Gastroesophageal sphincter (tissue), 4 donors: ENCODE measurements around the gene DNAJC7. TPM values are rescaled to one million over a fixed set of nuclear protein-coding genes. Genes with fewer than 3 reads are reported as not detected.
"Not testable (repeated sequence)": the region's sequence is repeated elsewhere in the genome, so short reads cannot be mapped to it uniquely, and the experiment has no call there.

Experiments used
- ATAC-seq: fragments of 150-250 bp; one replicate; pipeline ENCODE4 v1.9.1; 2016; ENCODE audit warnings: mild to moderate bottlenecking, moderate library complexity
- H3K27ac ChIP-seq, 4 donors: fragments of 200-600 bp; sonication (generic) in 3 of 4; 1 replicate in 3 of 4; 2 replicates in 1 of 4; pipeline ENCODE4 v1.5.1; 2016 to 2019
- H3K27me3 ChIP-seq: fragments of 200-600 bp; sonication (generic); one replicate; pipeline ENCODE4 v1.5.1; 2019
- H3K36me3 ChIP-seq, 2 donors: fragments of 200-600 bp; sonication (generic); one replicate each; pipeline ENCODE4 v1.5.1; 2019; ENCODE audit warnings: control low read depth in 1 of 2
- H3K4me1 ChIP-seq, 3 donors: fragments of 200-600 bp; sonication (generic); 1 replicate in 2 of 3; 2 replicates in 1 of 3; pipeline ENCODE4 v1.5.1; 2016 to 2019; ENCODE audit warnings: control low read depth in 2 of 3
- H3K4me3 ChIP-seq, 2 donors: fragments of 200-600 bp; sonication (generic); one replicate each; pipeline ENCODE4 v1.5.1; 2019; ENCODE audit warnings: mild to moderate bottlenecking in 1 of 2, moderate library complexity in 1 of 2
- H3K9me3 ChIP-seq, 3 donors: fragments of 200-600 bp; sonication (generic); one replicate each; pipeline ENCODE4 v1.5.1; 2017 to 2019; ENCODE audit warnings: control low read depth in 2 of 3
- EP300 ChIP-seq: sonication (generic); formaldehyde crosslinking; IDR thresholded peaks from one replicate; pipeline ENCODE4 v1.6.1; 2017; ENCODE audit warnings: antibody characterized with exemption, mild to moderate bottlenecking
- POLR2A ChIP-seq, 2 donors: fragments of 450-650 bp; IDR thresholded peaks; one replicate each; pipeline ENCODE4 v1.6.1; 2017; ENCODE audit warnings: antibody characterized with exemption in 2 of 2, mild to moderate bottlenecking in 2 of 2, moderate library complexity in 1 of 2
- POLR2AphosphoS5 ChIP-seq: sonication (generic); formaldehyde crosslinking; IDR thresholded peaks from one replicate; pipeline ENCODE4 v1.6.1; 2017; ENCODE audit warnings: antibody characterized with exemption
- WGBS, 2 donors: methylation state at CpG; one replicate each; pipeline ENCODE4 v1.1.5; 2018; ENCODE audit warnings: low coverage in 1 of 2; 5-methylcytosine and 5-hydroxymethylcytosine counted together
- total RNA-seq, 4 donors: library from RNA; depleted of rRNA; stranded (reverse); fragments of >200 nt; gene quantifications; one replicate each; pipeline ENCODE4 v1.1.0, GENCODE V29; 2016
- TF ChIP-seq, protein P1 (sequence below), 4 experiments: fragments of 200-600 bp in 2 of 4; fragments of 450-650 bp in 2 of 4; sonication (generic) in 1 of 4; IDR thresholded peaks; one replicate each; pipeline ENCODE4 v1.5.1; 2017 to 2019; ENCODE audit warnings: antibody characterized with exemption in 4 of 4, mild to moderate bottlenecking in 2 of 4, moderate library complexity in 2 of 4

Gene DNAJC7
- total RNA-seq, 4 donors from 2014 or later: 41.9 to 59.6 (median 54.4) TPM

GRCh38 chr17:42018339-42018738 is 1.1 kb upstream of the DNAJC7 start:
- H3K27me3 ChIP-seq: no peaks in the 10 kb centered on the region
- peak overlapping the region in 1 of 2 donors; percentile 87 for H3K4me3 ChIP-seq
- no peaks in the 10 kb centered on the region for H3K9me3 ChIP-seq
- TF ChIP-seq POLR2A (IDR thresholded peaks at IDR 0.05) (no peak), EP300 (no peak), POLR2AphosphoS5 (no peak)
- H3K27ac ChIP-seq: peak overlapping the region in 3 of 4 donors; percentile 88 to 95 (median 92)
- no peak for ATAC-seq
- H3K4me1 ChIP-seq: peaks cover 0 to 64% (median 32%) of the 10 kb centered on the region in 3 donors
- peaks cover 0 to 18% of the 10 kb centered on the region in 2 donors for H3K36me3 ChIP-seq
- WGBS, 2 donors: 35% methylated on average over 2 to 3 of the region's 3 CpGs

GRCh38 chr17:42017866-42018200 is 594 bp upstream of the DNAJC7 start:
- Histone ChIP-seq H3K36me3 (peaks cover 0 to 13% of the 10 kb centered on the region in 2 donors), H3K4me1 (peaks cover 0 to 69% (median 37%) of the 10 kb centered on the region in 3 donors), H3K9me3 (no peaks in the 10 kb centered on the region), H3K27ac (peak overlapping the region; percentile 81 to 95 (median 90)), H3K4me3 (peak overlapping the region; percentile 83 to 87), H3K27me3 (no peaks in the 10 kb centered on the region)
- ATAC-seq: no peak
- 4 to 13% methylated on average over 2 to 4 of the region's 11 CpGs for WGBS, 2 donors
- TF ChIP-seq POLR2A (IDR thresholded peaks at IDR 0.05) (no peak), POLR2AphosphoS5 (no peak), EP300 (no peak)
- TF ChIP-seq, protein P1, sequence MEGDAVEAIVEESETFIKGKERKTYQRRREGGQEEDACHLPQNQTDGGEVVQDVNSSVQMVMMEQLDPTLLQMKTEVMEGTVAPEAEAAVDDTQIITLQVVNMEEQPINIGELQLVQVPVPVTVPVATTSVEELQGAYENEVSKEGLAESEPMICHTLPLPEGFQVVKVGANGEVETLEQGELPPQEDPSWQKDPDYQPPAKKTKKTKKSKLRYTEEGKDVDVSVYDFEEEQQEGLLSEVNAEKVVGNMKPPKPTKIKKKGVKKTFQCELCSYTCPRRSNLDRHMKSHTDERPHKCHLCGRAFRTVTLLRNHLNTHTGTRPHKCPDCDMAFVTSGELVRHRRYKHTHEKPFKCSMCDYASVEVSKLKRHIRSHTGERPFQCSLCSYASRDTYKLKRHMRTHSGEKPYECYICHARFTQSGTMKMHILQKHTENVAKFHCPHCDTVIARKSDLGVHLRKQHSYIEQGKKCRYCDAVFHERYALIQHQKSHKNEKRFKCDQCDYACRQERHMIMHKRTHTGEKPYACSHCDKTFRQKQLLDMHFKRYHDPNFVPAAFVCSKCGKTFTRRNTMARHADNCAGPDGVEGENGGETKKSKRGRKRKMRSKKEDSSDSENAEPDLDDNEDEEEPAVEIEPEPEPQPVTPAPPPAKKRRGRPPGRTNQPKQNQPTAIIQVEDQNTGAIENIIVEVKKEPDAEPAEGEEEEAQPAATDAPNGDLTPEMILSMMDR (IDR thresholded peaks at IDR 0.05): no peak

DNA sequence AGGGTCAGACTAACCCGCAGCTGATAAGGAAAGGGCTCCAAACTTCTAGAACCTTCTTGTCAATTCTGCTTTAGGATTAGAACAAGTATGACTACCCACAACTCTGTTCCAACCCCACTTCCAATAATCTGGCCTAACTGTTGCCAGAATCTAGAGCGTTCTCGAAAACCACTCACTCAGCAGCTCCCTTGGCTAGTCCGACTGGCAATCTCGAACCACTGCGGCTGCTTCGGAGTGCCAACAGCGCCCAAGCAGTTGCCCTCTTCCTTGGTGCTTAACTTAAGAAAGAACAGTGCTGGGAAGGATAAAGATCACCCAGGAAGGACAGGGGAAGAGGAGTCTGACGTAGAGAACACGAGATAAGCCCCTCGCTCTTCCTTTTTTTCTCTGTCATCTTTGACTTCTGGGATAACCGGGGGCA is 818 bp downstream of the DNAJC7 start:
- Histone ChIP-seq H3K4me1 (peaks cover 0 to 80% (median 44%) of the 10 kb centered on the region in 3 donors), H3K4me3 (peak overlapping the region; percentile 83 to 87)
- no peak for ATAC-seq

DNA sequence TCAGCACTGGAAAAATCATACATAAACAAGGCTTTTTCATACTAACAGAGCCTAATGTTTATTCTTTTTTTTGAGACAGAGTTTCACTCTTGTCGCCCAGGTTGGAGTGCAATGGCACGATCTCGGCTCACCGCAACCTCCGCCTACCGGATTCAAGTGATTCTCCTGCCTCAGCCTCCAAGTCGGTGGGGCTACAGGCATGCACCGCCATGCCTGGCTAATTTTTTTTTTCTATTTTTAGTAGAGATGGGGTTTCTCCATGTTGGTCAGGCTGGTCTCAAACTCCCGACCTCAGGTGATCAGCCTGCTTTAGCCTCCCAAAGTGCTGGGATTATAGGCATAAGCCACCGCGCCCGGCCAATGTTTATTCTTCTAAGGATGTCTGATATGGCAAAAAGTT is 3.5 kb downstream of the DNAJC7 start:
- H3K4me3 ChIP-seq, H3K36me3 ChIP-seq, H3K27me3 ChIP-seq, ATAC-seq, H3K9me3 ChIP-seq: not testable (repeated sequence)
- H3K27ac ChIP-seq: peak overlapping the region in 2 of 4 donors; percentile 3 to 33
- 83 to 93% methylated on average over 10 to 12 of the region's 12 CpGs for WGBS, 2 donors
- peaks cover 0 to 88% (median 48%) of the 10 kb centered on the region in 3 donors for H3K4me1 ChIP-seq

More for the DNA sequence above, 818 bp downstream of the DNAJC7 start:
- peak overlapping the region; percentile 81 to 95 (median 90) for H3K27ac ChIP-seq
- no peaks in the 10 kb centered on the region for H3K9me3 ChIP-seq
- H3K36me3 ChIP-seq: no peaks in the 10 kb centered on the region
- TF ChIP-seq POLR2AphosphoS5: no peak
- WGBS, 2 donors: 3 to 40% methylated on average over 1 to 12 of the region's 12 CpGs
- no peaks in the 10 kb centered on the region for H3K27me3 ChIP-seq

DNA sequence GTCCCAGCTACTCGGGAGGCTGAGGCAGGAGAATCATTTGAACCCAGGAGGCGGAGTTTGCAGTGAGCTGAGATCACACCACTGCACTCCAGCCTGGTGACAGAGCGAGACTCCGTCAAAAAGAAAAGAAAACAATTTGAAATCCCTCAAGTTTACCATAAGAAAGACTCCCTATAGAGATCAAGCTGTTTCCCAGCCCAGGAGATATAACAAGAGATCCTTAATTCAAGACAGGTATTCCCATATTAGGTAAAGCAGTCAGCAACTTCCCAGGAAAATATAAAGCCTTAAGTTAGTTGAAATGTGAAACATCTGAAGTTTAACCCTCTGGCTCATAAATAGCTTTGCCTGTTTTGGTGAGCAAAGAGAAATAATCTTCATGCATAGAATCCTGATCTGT is 4.9 kb downstream of the DNAJC7 start:
- WGBS, 2 donors: 73 to 74% methylated on average over 3 to 4 of the region's 4 CpGs
- H3K4me1 ChIP-seq: peaks cover 0 to 86% (median 48%) of the 10 kb centered on the region in 3 donors

GRCh38 chr17:42010898-42011516 is 6.2 kb downstream of the DNAJC7 start:
- Histone ChIP-seq H3K27me3 (no peaks in the 10 kb centered on the region), H3K9me3 (no peaks in the 10 kb centered on the region), H3K4me3 (no peak overlapping the region), H3K27ac (no peak overlapping the region), H3K4me1 (peaks cover 0 to 91% (median 47%) of the 10 kb centered on the region in 3 donors), H3K36me3 (no peaks in the 10 kb centered on the region)
- 77 to 87% methylated on average over 3 of the region's 3 CpGs for WGBS, 2 donors
- TF ChIP-seq POLR2A (IDR thresholded peaks at IDR 0.05): no peak
- TF ChIP-seq EP300: no peak
- TF ChIP-seq, protein P1 (IDR thresholded peaks at IDR 0.05): no peak
- TF ChIP-seq POLR2AphosphoS5: no peak
- ATAC-seq: no peak

More for the DNA sequence above, 4.9 kb downstream of the DNAJC7 start:
- ATAC-seq, H3K4me3 ChIP-seq, H3K9me3 ChIP-seq, H3K27me3 ChIP-seq, H3K27ac ChIP-seq, H3K36me3 ChIP-seq: not testable (repeated sequence)

- not testable (repeated sequence) for H3K9me3 ChIP-seq, ATAC-seq, H3K4me3 ChIP-seq, H3K36me3 ChIP-seq, H3K27ac ChIP-seq, H3K27me3 ChIP-seq
- peaks cover 0 to 91% (median 39%) of the 10 kb centered on the region in 3 donors for H3K4me1 ChIP-seq
- WGBS, 2 donors: 57 to 66% methylated on average over 7 to 9 of the region's 9 CpGs
Measured at GRCh38 chr17:42010266-42010680, 7.0 kb downstream of the DNAJC7 start.
